Amniotic epithelial cell (primary cell): Measurements from ENCODE around the gene GSTT4.
"Not testable (repeated sequence)": the region's sequence is repeated elsewhere in the genome, so short reads cannot be mapped to it uniquely, and the experiment has no call there.

Experiments used
- DNase-seq: peaks from one replicate; pipeline ENCODE4 v3.0.0-alpha.2; 2010; ENCODE audit warnings: low read depth

The GSTT4 gene

DNA sequence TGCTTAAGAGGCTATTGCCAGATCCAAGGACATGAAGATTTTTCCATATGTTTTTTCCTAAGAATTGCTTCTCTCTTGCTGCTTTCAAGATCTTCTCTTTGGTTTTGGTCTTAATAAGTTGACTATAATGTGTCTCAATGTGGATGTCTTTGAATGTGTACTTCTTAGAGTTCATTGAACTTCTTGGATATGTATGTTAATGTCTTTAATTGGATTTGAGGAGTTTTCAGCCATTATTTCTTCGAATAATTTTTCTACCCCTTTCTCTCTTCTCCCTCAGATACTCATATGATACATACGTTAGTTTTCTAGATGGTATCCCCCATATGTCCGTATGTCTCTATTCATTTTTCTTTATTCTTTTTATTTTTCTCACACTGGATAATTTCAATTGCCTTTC, 19.1 kb upstream of the GSTT4 start:
- DNase-seq = no peak

DNA sequence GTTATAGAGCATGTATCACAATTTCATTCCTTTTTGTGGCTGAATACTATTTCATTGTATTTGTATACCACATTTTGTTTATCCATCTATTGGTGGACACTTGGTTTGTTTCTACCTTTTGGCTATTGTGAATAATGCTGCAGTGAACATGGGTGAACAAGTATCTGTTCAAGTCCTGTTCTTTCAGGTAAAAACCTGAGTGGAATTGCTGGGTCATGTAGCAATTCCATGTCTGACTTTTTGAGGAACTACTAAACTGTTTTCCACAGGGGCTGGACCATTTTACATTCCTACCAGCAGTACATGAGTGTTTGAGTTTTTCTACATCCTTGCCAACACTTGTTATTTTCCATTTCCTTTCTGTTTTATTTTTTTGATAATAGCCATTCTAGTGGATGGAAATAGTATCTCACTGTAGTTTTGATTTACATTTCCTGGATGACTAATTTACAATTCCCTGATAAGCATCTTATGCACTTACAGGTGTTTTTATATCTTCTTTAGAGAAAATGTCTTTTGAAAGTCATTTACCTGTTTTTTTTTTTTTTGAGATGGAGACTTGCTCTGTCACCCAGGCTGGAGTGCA, 18.0 kb upstream of the GSTT4 start:
- DNase-seq = no peak

DNA sequence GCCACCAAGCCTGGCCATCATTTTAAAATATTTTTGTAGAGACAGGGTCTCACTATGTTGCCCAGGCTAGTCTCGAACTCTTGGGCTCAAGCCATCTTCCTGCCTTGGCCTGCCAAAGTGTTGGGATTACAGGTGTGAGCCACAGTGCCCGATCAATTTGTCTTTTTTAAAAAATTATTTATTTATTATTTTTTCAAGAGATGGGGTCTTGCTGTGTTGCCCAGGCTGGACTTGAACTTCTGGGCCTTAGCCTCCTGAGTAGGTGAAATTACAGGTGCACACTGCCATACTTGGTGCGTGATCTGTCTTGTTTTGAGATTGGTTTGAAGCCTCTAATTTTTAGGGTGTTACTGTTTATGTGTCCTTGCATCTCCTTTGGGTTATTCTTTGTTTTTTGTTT, 16.1 kb upstream of the GSTT4 start:
- DNase-seq = no peak

DNA sequence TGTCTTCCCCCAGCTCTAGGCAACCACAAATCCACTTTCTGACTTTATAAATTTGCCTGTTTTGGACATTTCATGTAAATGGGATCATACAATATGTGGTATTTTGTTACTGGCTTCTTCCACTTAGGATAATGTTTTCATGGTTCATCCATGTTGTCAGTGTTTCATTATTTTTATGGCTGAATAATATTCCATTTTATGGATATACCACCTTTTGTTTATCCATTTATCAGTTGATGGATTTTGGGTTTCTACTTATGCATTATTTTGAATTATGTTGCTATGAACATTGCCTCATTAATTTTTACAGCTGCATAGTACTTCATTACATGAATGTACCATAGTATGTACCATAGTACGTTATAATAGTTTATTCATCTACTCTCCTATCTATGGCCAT, 10.9 kb upstream of the GSTT4 start:
- DNase-seq = no peak

GRCh38 chr22:24011735-24012068, 6.4 kb upstream of the GSTT4 start:
- no peak for DNase-seq

- no peak for DNase-seq
Measured at GRCh38 chr22:24010018-24010391, 4.8 kb upstream of the GSTT4 start.

GRCh38 chr22:24009227-24010017, 4.2 kb upstream of the GSTT4 start:
- DNase-seq = no peak

GRCh38 chr22:24008381-24009226, 3.4 kb upstream of the GSTT4 start:
- DNase-seq = no peak

DNA sequence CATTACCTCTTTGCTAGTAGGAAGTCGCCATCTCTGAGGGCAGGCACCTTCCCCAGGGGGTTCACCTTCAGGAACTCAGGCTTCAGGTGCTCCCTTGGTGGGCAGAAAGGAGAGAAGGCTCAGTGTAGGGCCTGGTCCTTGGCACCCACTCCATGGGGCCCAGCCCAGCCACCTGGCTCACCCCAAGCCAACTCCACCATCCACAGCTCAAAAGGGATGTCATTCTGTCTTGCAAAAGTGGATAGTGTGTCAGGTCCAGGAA, 2.7 kb upstream of the GSTT4 start:
- no peak for DNase-seq

- no peak for DNase-seq
Measured at GRCh38 chr22:24007253-24008021, 2.2 kb upstream of the GSTT4 start.

GRCh38 chr22:24006914-24007214, 1.6 kb upstream of the GSTT4 start:
- DNase-seq = no peak

GRCh38 chr22:24006207-24006913, 1.1 kb upstream of the GSTT4 start:
- no peak for DNase-seq

DNA sequence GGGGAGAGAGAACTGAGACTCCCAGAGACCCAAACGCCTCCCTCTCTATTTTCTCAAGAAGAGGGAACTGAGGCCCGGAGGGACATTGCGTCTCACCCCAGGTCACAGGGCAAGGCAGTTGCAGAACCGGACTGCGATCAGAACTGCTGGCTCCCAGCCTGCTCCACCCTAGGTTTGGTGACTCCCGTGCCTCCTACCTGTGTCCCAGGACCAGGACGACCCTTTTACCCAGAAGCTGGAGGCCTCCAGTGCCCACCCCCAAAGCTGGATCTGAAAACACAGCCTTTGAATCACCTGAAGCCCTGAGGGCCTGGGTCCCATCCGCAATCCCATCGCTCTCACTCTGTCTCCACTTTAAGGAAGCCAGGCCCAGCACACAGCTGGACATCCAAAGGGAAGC, 1.4 kb downstream of the GSTT4 start:
- no peak for DNase-seq

DNA sequence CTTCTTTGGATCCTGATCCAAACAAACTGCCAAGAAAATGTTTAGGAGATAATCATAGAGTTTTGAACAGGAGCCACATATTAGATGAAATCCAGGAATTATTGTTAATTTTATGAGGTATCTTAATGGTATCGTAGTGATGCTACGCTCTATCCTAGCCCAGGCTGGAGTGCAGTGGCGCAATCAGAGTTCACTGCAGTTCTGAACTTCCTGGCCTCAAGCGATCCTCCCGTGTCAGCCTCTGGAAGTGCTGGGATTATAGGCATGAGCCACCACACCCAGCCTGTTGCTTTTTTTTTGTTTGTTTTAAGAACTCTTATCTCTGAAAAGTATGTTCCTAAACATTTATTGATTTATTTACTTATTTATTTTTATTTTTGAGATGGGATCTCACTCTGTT, 2.4 kb downstream of the GSTT4 start:
- peak; percentile 57 for DNase-seq

- no peak for DNase-seq
Measured at GRCh38 chr22:24002272-24002671, 3.0 kb downstream of the GSTT4 start.

DNA sequence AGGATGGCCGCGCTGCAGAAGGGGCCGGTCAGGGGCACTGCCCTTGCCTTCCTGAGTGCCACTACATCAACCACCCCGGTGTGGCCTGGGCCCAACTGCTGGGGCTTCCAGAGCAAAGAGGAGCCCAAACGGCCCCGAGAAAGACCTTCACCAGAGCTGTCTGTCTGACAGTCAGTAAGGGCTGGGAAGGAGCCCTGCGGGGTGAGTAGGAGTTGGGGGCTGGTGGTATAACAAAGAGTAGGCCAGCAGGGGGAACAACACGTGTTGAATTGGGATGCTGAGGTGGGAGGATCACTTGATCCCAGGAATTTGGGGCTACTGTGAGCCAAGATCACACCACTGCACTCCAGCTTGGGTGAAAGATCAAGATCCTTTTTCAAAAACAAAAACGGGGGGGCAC, 3.9 kb downstream of the GSTT4 start:
- DNase-seq = no peak

- DNase-seq = not testable (repeated sequence)
Measured at GRCh38 chr22:23999779-24000178, 5.5 kb downstream of the GSTT4 start.

- no peak for DNase-seq
Measured at GRCh38 chr22:23997092-23997491, 8.2 kb downstream of the GSTT4 start.

- not testable (repeated sequence) for DNase-seq
Measured at GRCh38 chr22:23993581-23994177, 11.6 kb downstream of the GSTT4 start.

DNA sequence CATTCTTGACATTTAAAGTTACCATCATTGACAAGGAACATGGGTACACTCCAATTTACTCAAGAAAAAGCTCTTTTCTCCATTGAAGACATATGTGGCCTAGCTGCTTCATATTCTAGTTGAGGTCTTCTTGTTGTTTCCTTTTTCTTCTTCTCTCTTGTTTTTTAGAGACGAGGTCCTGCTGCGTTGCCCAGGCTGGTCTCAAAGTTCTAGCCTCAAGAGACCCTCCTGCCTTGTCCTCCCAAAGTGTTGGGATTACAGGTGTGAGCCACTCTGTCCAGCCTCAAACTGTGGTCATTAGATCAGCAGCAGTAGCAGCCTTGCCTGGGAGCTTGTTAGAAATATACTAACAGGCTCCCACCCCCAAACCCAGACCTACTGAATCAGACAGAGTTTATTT, 12.2 kb downstream of the GSTT4 start:
- DNase-seq = not testable (repeated sequence)

DNA sequence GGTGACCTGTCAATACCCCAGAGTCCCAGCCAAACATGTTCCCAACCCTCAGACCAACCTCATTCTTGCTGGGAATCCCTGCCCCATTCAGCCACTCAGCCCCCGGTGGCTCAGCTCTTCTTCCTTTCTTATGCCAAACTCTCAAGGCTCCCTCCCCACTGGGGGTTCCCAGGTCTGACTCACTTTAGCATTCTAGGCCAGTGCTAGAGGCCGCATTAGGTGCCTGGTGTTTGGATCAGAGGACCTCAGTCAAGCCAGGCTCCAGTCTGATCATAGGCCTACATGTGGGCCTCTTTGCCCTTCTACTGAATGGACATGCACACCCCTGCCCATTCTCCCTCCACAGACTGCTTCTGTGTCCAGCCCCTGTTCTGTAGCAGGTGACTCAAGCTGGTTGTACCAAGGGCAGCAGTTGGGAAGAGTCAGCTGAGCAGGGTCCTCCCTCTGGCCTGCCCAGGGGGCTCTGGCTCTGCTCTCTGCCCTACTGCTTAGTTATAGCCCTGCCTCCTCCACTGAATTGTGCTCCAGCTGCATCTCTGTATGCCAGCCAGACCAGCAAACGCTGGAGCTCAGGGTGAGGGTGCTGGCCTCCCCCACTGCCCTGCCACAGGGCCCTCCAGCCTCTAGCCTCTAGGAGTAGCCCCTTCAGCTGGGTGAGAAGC, 15.5 kb downstream of the GSTT4 start:
- DNase-seq = peak; percentile 26
